HG03108 (cell line): ENCODE data around the gene FUT8.
"Not testable (repeated sequence)": the region's sequence is repeated elsewhere in the genome, so short reads cannot be mapped to it uniquely, and the experiment has no call there.

ENCODE experiments used
- ATAC-seq: cut with Tn5 transposase; IDR thresholded peaks from one replicate; pipeline ENCODE4 v1.9.1; 2021; ENCODE audit warnings: moderate library complexity; ENCODE audit not compliant: unreplicated experiment

Gene FUT8

GRCh38 chr14:65414961-65415589 lies 2.5 kb downstream of the FUT8 start:
- ATAC-seq = no peak

GRCh38 chr14:65415613-65416012 lies 3.1 kb downstream of the FUT8 start:
- ATAC-seq = no peak

- ATAC-seq = no peak
Observed at GRCh38 chr14:65419593-65420252, 7.2 kb downstream of the FUT8 start.

- no peak for ATAC-seq
Observed at GRCh38 chr14:65421201-65421981, 8.9 kb downstream of the FUT8 start.

- ATAC-seq = no peak
Observed at GRCh38 chr14:65422088-65422834, 9.7 kb downstream of the FUT8 start.

- no peak for ATAC-seq
Observed at GRCh38 chr14:65423982-65424381, 11.5 kb downstream of the FUT8 start.

- no peak for ATAC-seq
Observed at GRCh38 chr14:65424531-65424930, 12.0 kb downstream of the FUT8 start.

GRCh38 chr14:65425885-65426284 lies 13.4 kb downstream of the FUT8 start:
- no peak for ATAC-seq

GRCh38 chr14:65426902-65427301 lies 14.4 kb downstream of the FUT8 start:
- ATAC-seq = not testable (repeated sequence)

GRCh38 chr14:65428691-65429090 lies 16.2 kb downstream of the FUT8 start:
- no peak for ATAC-seq

GRCh38 chr14:65429757-65430156 lies 17.2 kb downstream of the FUT8 start:
- no peak for ATAC-seq

- no peak for ATAC-seq
Observed at GRCh38 chr14:65431245-65431644, 18.7 kb downstream of the FUT8 start.

GRCh38 chr14:65431951-65432350 lies 19.4 kb downstream of the FUT8 start:
- no peak for ATAC-seq

GRCh38 chr14:65432361-65432948 lies 19.9 kb downstream of the FUT8 start:
- no peak for ATAC-seq

GRCh38 chr14:65433157-65433556 lies 20.6 kb downstream of the FUT8 start:
- ATAC-seq = no peak

GRCh38 chr14:65433646-65434045 lies 21.1 kb downstream of the FUT8 start:
- ATAC-seq = no peak

- no peak for ATAC-seq
Observed at GRCh38 chr14:65434216-65434850, 21.8 kb downstream of the FUT8 start.

GRCh38 chr14:65438266-65438933 lies 25.9 kb downstream of the FUT8 start:
- no peak for ATAC-seq

GRCh38 chr14:65439117-65439516 lies 26.6 kb downstream of the FUT8 start:
- ATAC-seq = no peak

- no peak for ATAC-seq
Observed at GRCh38 chr14:65440230-65440629, 27.7 kb downstream of the FUT8 start.
